HG03457 (cell line): ENCODE data around the gene NECTIN1.

Experiments used
- ATAC-seq: cut with Tn5 transposase; IDR thresholded peaks from one replicate; pipeline ENCODE4 v1.9.1; 2021; ENCODE audit warnings: moderate number of reproducible peaks; ENCODE audit not compliant: unreplicated experiment

NECTIN1 gene

GRCh38 chr11:119696378-119697222 lies 32.4 kb downstream of the NECTIN1 start:
- ATAC-seq = no peak

- ATAC-seq = no peak
Observed at GRCh38 chr11:119694334-119694733, 34.7 kb downstream of the NECTIN1 start.

- ATAC-seq = no peak
Observed at GRCh38 chr11:119693253-119693815, 35.7 kb downstream of the NECTIN1 start.

- ATAC-seq = no peak
Observed at GRCh38 chr11:119692540-119692820, 36.5 kb downstream of the NECTIN1 start.

GRCh38 chr11:119691701-119692539 lies 37.1 kb downstream of the NECTIN1 start:
- ATAC-seq = no peak

GRCh38 chr11:119691020-119691666 lies 37.9 kb downstream of the NECTIN1 start:
- no peak for ATAC-seq

GRCh38 chr11:119689302-119689701 lies 39.7 kb downstream of the NECTIN1 start:
- no peak for ATAC-seq

- no peak for ATAC-seq
Observed at GRCh38 chr11:119688356-119688755, 40.6 kb downstream of the NECTIN1 start.

GRCh38 chr11:119687373-119688046 lies 41.5 kb downstream of the NECTIN1 start:
- no peak for ATAC-seq

GRCh38 chr11:119686177-119686882 lies 42.7 kb downstream of the NECTIN1 start:
- no peak for ATAC-seq

GRCh38 chr11:119685111-119685746 lies 43.8 kb downstream of the NECTIN1 start:
- ATAC-seq = no peak

GRCh38 chr11:119684361-119685110 lies 44.5 kb downstream of the NECTIN1 start:
- ATAC-seq = no peak

- ATAC-seq = no peak
Observed at GRCh38 chr11:119683783-119684182, 45.2 kb downstream of the NECTIN1 start.

- ATAC-seq = no peak
Observed at GRCh38 chr11:119681361-119681910, 47.6 kb downstream of the NECTIN1 start.

GRCh38 chr11:119680541-119681360 lies 48.2 kb downstream of the NECTIN1 start:
- ATAC-seq = no peak

GRCh38 chr11:119679346-119679745 lies 49.7 kb downstream of the NECTIN1 start:
- ATAC-seq = no peak

GRCh38 chr11:119678351-119678750 lies 50.6 kb downstream of the NECTIN1 start:
- no peak for ATAC-seq

- ATAC-seq = no peak
Observed at GRCh38 chr11:119677840-119678239, 51.2 kb downstream of the NECTIN1 start.
